ENCODE measurements around the gene TBX22. TPM values are rescaled to one million over a fixed set of nuclear protein-coding genes. Genes with fewer than 3 reads are reported as not detected.
"Not testable (repeated sequence)": the region's sequence is repeated elsewhere in the genome, so short reads cannot be mapped to it uniquely, and the experiment has no call there.

Gene TBX22
- total and polyA plus RNA-seq, 4 donors: not detected

GRCh38 chrX:80026116-80026515 is 11.6 kb downstream of the TBX22 start:
- 71 to 81% methylated on average over 3 of the region's 3 CpGs for WGBS, 2 donors
- Histone ChIP-seq H3K9ac (ENCODE audit: insufficient read depth in 1 of 2, low read length in 2 of 2) (no peak overlapping the region), H3K27ac (ENCODE audit: low read depth in 1 of 2, low read length in 1 of 2) (no peak overlapping the region), H3K36me3 (ENCODE audit: control insufficient read depth in 4 of 4, insufficient read depth in 4 of 4, low read length in 4 of 4) (no peaks in the 10 kb centered on the region), H3K4me1 (ENCODE audit: control insufficient read depth in 5 of 5, insufficient read depth in 5 of 5, low read length in 5 of 5) (no peaks in the 10 kb centered on the region), H3K9me3 (ENCODE audit: control insufficient read depth in 4 of 4, insufficient read depth in 3 of 4, low read length in 3 of 4) (peaks cover 0 to 3% (median 0%) of the 10 kb centered on the region in 4 donors), H3K4me3 (no peak overlapping the region), H3K27me3 (ENCODE audit: control insufficient read depth in 3 of 3, insufficient read depth in 3 of 3, low read length in 2 of 3) (peaks cover 0 to 14% (median 2%) of the 10 kb centered on the region in 3 donors)
- TF ChIP-seq CTCF (IDR thresholded peaks at IDR 0.05; ENCODE audit: control extremely low read depth, extremely low read depth): no peak
- no peak for ATAC-seq (ENCODE audit: insufficient read depth, low FRiP score)
- no peak for DNase-seq

- ATAC-seq (ENCODE audit: insufficient read depth, low FRiP score); H3K27me3 ChIP-seq (ENCODE audit: control insufficient read depth in 3 of 3, insufficient read depth in 3 of 3, low read length in 2 of 3); H3K9ac ChIP-seq (ENCODE audit: insufficient read depth in 1 of 2, low read length in 2 of 2); H3K4me3 ChIP-seq; H3K4me1 ChIP-seq (ENCODE audit: control insufficient read depth in 5 of 5, insufficient read depth in 5 of 5, low read length in 5 of 5); H3K27ac ChIP-seq (ENCODE audit: low read depth in 1 of 2, low read length in 1 of 2); DNase-seq; H3K36me3 ChIP-seq (ENCODE audit: control insufficient read depth in 4 of 4, insufficient read depth in 4 of 4, low read length in 4 of 4): not testable (repeated sequence)
- 64 to 82% methylated on average over 4 to 6 of the region's 6 CpGs for WGBS, 2 donors
- peaks cover 0 to 13% (median 5%) of the 10 kb centered on the region in 4 donors for H3K9me3 ChIP-seq (ENCODE audit: control insufficient read depth in 4 of 4, insufficient read depth in 3 of 4, low read length in 3 of 4)
Observed at GRCh38 chrX:80066156-80066555, 51.6 kb downstream of the TBX22 start.

GRCh38 chrX:80075625-80076024 is 61.1 kb downstream of the TBX22 start:
- H3K27me3 ChIP-seq (ENCODE audit: control insufficient read depth in 3 of 3, insufficient read depth in 3 of 3, low read length in 2 of 3); H3K4me1 ChIP-seq (ENCODE audit: control insufficient read depth in 5 of 5, insufficient read depth in 5 of 5, low read length in 5 of 5); H3K4me3 ChIP-seq; H3K36me3 ChIP-seq (ENCODE audit: control insufficient read depth in 4 of 4, insufficient read depth in 4 of 4, low read length in 4 of 4); H3K9me3 ChIP-seq (ENCODE audit: control insufficient read depth in 4 of 4, insufficient read depth in 3 of 4, low read length in 3 of 4); H3K27ac ChIP-seq (ENCODE audit: low read depth in 1 of 2, low read length in 1 of 2); ATAC-seq (ENCODE audit: insufficient read depth, low FRiP score); DNase-seq; H3K9ac ChIP-seq (ENCODE audit: insufficient read depth in 1 of 2, low read length in 2 of 2): not testable (repeated sequence)
- WGBS, 2 donors: 92% methylated on average over 1 of the region's 1 CpG; no CpG with 5 or more reads in 1 of the 2 donors

Measured in lung (tissue), 12 donors.